ENCODE data around the gene MACROD2.

GRCh38 chr20:14889496-14890255, 894.4 kb downstream of the MACROD2 start:
- TF ChIP-seq CTCF (conservative IDR thresholded peaks at IDR 0.05) (no peak), ZFX (IDR thresholded peaks at IDR 0.05) (no peak)
